HL-60 (cell line): Measurements from ENCODE around the gene ANKUB1.

Experiments used
- TF ChIP-seq, protein P1 (sequence below): IDR thresholded peaks from 2 replicates; pipeline ENCODE4 v1.6.1; 2012; ENCODE audit warnings: low read depth; ENCODE audit not compliant: insufficient replicate concordance
- TF ChIP-seq, protein P2 (sequence below): IDR thresholded peaks from one replicate; pipeline ENCODE4 v1.5.1; 2011; ENCODE audit warnings: low read length, control low read depth, inconsistent platforms; ENCODE audit not compliant: insufficient read depth

DNA sequence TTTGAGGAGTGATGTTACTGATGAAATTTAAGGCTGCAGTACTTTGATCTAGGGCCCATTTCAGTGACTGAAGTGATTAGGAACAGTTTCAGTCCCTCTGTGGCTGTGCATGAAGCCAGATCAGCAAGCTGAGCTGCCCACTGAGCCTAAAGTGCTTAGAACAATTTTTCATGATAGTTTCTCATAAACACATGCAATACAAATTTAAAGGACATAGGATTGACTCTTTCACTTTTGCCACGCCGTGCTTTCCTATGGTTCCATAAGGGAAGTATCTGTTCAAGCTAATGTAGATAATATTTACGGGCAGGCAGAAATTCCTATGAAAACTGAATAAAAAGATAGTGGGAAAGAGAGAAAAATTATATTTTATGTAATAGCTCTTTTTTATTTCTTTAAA lies 10.6 kb downstream of the ANKUB1 start:
- TF ChIP-seq, protein P1, sequence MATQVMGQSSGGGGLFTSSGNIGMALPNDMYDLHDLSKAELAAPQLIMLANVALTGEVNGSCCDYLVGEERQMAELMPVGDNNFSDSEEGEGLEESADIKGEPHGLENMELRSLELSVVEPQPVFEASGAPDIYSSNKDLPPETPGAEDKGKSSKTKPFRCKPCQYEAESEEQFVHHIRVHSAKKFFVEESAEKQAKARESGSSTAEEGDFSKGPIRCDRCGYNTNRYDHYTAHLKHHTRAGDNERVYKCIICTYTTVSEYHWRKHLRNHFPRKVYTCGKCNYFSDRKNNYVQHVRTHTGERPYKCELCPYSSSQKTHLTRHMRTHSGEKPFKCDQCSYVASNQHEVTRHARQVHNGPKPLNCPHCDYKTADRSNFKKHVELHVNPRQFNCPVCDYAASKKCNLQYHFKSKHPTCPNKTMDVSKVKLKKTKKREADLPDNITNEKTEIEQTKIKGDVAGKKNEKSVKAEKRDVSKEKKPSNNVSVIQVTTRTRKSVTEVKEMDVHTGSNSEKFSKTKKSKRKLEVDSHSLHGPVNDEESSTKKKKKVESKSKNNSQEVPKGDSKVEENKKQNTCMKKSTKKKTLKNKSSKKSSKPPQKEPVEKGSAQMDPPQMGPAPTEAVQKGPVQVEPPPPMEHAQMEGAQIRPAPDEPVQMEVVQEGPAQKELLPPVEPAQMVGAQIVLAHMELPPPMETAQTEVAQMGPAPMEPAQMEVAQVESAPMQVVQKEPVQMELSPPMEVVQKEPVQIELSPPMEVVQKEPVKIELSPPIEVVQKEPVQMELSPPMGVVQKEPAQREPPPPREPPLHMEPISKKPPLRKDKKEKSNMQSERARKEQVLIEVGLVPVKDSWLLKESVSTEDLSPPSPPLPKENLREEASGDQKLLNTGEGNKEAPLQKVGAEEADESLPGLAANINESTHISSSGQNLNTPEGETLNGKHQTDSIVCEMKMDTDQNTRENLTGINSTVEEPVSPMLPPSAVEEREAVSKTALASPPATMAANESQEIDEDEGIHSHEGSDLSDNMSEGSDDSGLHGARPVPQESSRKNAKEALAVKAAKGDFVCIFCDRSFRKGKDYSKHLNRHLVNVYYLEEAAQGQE = no peak
- TF ChIP-seq, protein P2, sequence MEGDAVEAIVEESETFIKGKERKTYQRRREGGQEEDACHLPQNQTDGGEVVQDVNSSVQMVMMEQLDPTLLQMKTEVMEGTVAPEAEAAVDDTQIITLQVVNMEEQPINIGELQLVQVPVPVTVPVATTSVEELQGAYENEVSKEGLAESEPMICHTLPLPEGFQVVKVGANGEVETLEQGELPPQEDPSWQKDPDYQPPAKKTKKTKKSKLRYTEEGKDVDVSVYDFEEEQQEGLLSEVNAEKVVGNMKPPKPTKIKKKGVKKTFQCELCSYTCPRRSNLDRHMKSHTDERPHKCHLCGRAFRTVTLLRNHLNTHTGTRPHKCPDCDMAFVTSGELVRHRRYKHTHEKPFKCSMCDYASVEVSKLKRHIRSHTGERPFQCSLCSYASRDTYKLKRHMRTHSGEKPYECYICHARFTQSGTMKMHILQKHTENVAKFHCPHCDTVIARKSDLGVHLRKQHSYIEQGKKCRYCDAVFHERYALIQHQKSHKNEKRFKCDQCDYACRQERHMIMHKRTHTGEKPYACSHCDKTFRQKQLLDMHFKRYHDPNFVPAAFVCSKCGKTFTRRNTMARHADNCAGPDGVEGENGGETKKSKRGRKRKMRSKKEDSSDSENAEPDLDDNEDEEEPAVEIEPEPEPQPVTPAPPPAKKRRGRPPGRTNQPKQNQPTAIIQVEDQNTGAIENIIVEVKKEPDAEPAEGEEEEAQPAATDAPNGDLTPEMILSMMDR = no peak
